ENCODE data around the gene GFY. TPM values are rescaled to one million over a fixed set of nuclear protein-coding genes. Genes with fewer than 3 reads are reported as not detected.

GFY gene
- total RNA-seq, 4 donors from 2014 or later = not detected

GRCh38 chr19:49435670-49436069, 10.5 kb downstream of the GFY start:
- intact Hi-C loops (cut with DNase I) = no loop called here
- Histone ChIP-seq H3K27me3 (peaks cover 21 to 100% (median 38%) of the 10 kb centered on the region in 4 donors), H3K36me3 (no peaks in the 10 kb centered on the region), H3K4me1 (peaks cover 0 to 17% (median 0%) of the 10 kb centered on the region in 3 donors), H3K27ac (no peak overlapping the region), H3K4me3 (no peak overlapping the region), H3K9me3 (no peaks in the 10 kb centered on the region)
- TF ChIP-seq POLR2A (IDR thresholded peaks at IDR 0.05) = no peak
- 81 to 83% methylated on average over 10 of the region's 10 CpGs for WGBS, 2 donors
- no peak for DNase-seq

- no peaks in the 10 kb centered on the region for H3K36me3 ChIP-seq
- intact Hi-C loops (cut with DNase I) = no loop called here
- TF ChIP-seq CTCF (IDR thresholded peaks at IDR 0.05) = no peak
- no peak for TF ChIP-seq POLR2A (IDR thresholded peaks at IDR 0.05)
- no peaks in the 10 kb centered on the region for H3K9me3 ChIP-seq
- H3K4me1 ChIP-seq = peaks cover 0 to 25% (median 6%) of the 10 kb centered on the region in 3 donors
- 23% methylated on average over 35 of the region's 42 CpGs; no CpG with 5 or more reads in 1 of the 2 donors for WGBS, 2 donors
- H3K27ac ChIP-seq = no peak overlapping the region
- no peak for DNase-seq
- H3K27me3 ChIP-seq = peaks cover 21 to 100% (median 38%) of the 10 kb centered on the region in 4 donors
- no peak overlapping the region for H3K4me3 ChIP-seq
Measured at GRCh38 chr19:49436381-49437017, 11.3 kb downstream of the GFY start.

GRCh38 chr19:49437231-49437630, 12.0 kb downstream of the GFY start:
- no peaks in the 10 kb centered on the region for H3K36me3 ChIP-seq
- no peak for DNase-seq
- intact Hi-C loops (cut with DNase I) = no loop called here
- peaks cover 21 to 100% (median 34%) of the 10 kb centered on the region in 4 donors for H3K27me3 ChIP-seq
- TF ChIP-seq CTCF (IDR thresholded peaks at IDR 0.05) = no peak
- TF ChIP-seq POLR2A (IDR thresholded peaks at IDR 0.05) = no peak
- 5 to 7% methylated on average over 4 to 5 of the region's 8 CpGs for WGBS, 2 donors
- H3K4me3 ChIP-seq = no peak overlapping the region
- no peaks in the 10 kb centered on the region for H3K9me3 ChIP-seq
- H3K27ac ChIP-seq = no peak overlapping the region
- H3K4me1 ChIP-seq = peaks cover 6 to 29% (median 13%) of the 10 kb centered on the region in 3 donors

- Histone ChIP-seq H3K27ac (no peak overlapping the region), H3K4me1 (peaks cover 7 to 32% (median 18%) of the 10 kb centered on the region in 3 donors), H3K27me3 (peaks cover 13 to 98% (median 30%) of the 10 kb centered on the region in 4 donors), H3K36me3 (no peaks in the 10 kb centered on the region), H3K9me3 (no peaks in the 10 kb centered on the region), H3K4me3 (no peak overlapping the region)
- 14 to 26% methylated on average over 6 of the region's 6 CpGs for WGBS, 2 donors
- TF ChIP-seq CTCF (IDR thresholded peaks at IDR 0.05) = no peak
- TF ChIP-seq POLR2A (IDR thresholded peaks at IDR 0.05) = no peak
- DNase-seq = no peak
- intact Hi-C loops (cut with DNase I) = no loop called here
Measured at GRCh38 chr19:49438261-49438660, 13.1 kb downstream of the GFY start.

GRCh38 chr19:49439836-49440235, 14.6 kb downstream of the GFY start:
- no peaks in the 10 kb centered on the region for H3K9me3 ChIP-seq
- no peak for DNase-seq
- peaks cover 13 to 82% (median 23%) of the 10 kb centered on the region in 4 donors for H3K27me3 ChIP-seq
- H3K4me1 ChIP-seq = peaks cover 7 to 39% (median 18%) of the 10 kb centered on the region in 3 donors
- no peak for TF ChIP-seq POLR2A (IDR thresholded peaks at IDR 0.05)
- TF ChIP-seq CTCF (IDR thresholded peaks at IDR 0.05) = no peak
- H3K27ac ChIP-seq = no peak overlapping the region
- H3K36me3 ChIP-seq = no peaks in the 10 kb centered on the region
- H3K4me3 ChIP-seq = no peak overlapping the region
- intact Hi-C loops (cut with DNase I) = no loop called here
- WGBS, 2 donors = 39 to 44% methylated on average over 5 to 6 of the region's 6 CpGs
